Measurements from ENCODE around the gene KCNAB2.
"Not testable (repeated sequence)": the region's sequence is repeated elsewhere in the genome, so short reads cannot be mapped to it uniquely, and the experiment has no call there.

The KCNAB2 gene

DNA sequence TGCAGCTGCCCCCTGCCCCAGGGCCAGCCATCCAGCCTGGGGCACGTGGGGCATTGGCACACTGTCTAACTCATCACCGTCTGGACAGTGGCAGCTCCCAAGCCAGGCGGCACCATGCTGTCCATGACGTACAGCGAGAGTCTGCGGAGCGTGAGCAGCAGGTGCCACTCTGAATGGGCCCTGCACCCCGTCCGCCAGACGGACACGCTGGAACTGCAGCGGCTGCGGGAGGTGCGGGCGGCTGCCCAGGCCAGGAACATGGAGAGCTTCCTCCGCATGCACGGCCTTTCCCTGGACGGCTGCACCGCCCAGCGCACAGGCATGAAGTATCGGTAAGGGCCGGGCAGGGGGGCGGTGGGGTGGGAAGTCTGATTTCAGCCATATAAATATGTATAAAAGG lies 5.7 kb downstream of the KCNAB2 start:
- no peaks in the 10 kb centered on the region for H3K27me3 Mint-ChIP-seq
- no peaks in the 10 kb centered on the region for H3K9me3 Mint-ChIP-seq
- peaks cover 40% of the 10 kb centered on the region for H3K36me3 Mint-ChIP-seq (ENCODE audit: low read depth)
- H3K27ac Mint-ChIP-seq = no peak overlapping the region
- DNase-seq (no peak), ATAC-seq (no peak)
- H3K4me1 Mint-ChIP-seq = no peaks in the 10 kb centered on the region
- no peak overlapping the region for H3K4me3 Mint-ChIP-seq

DNA sequence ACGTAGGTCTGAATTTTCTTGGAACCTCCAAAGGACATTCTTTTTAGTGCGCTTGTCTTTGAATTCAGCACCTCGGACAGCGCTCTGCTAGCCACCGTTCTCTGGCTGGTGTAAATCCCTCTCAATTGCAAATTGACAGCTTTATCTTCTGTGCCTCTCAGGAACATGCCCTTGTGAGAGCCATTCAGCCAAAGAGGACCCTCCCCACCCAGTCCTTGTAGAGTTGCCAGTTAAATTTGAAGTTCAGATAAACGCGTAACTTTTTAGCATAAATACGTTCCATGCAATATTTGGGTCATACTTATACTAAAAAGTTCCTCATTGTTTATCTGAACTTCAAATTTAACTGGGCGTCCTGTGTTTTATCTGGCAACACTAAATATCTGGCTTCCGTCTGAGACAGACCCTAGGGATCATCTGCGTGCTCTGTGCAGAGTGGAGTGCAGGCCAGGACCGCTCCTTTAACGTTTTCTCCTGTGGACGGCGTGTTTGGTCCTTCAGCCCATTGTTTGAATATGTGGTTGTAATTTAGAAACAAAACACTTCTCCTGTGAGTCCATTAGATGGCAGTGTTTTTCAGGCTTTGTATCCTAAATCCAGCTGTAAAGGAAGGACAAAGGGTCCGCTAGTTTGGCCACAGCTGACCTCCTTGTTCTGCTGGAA lies 7.0 kb downstream of the KCNAB2 start:
- H3K27ac Mint-ChIP-seq = no peak overlapping the region
- H3K36me3 Mint-ChIP-seq (ENCODE audit: low read depth) = peaks cover 41% of the 10 kb centered on the region
- ATAC-seq (no peak), DNase-seq (peak; percentile 36)
- no peaks in the 10 kb centered on the region for H3K27me3 Mint-ChIP-seq
- no peaks in the 10 kb centered on the region for H3K9me3 Mint-ChIP-seq
- no peak overlapping the region for H3K4me3 Mint-ChIP-seq
- H3K4me1 Mint-ChIP-seq = peaks cover 8% of the 10 kb centered on the region

DNA sequence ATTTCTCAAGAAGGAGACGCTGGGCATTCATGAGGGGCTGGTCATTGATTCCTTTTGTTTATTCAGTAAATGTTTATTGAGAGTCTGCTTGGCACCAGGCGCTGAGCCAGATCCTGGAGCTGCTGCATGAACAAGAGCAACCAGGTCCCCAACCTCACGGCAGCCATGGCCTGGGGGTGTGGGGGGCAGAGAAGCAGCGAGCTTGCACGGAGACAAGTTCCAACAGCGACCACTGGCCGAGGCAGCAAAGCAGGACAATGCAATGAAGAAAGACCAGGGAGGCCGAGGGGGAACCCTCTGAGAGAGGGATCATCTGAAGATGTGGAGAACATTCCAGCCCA lies 7.5 kb downstream of the KCNAB2 start:
- ATAC-seq (no peak), DNase-seq (no peak)
- Mint-ChIP-seq H3K27me3 (no peaks in the 10 kb centered on the region), H3K4me3 (no peak overlapping the region), H3K27ac (no peak overlapping the region), H3K9me3 (no peaks in the 10 kb centered on the region), H3K4me1 (peaks cover 8% of the 10 kb centered on the region), H3K36me3 (ENCODE audit: low read depth) (peaks cover 36% of the 10 kb centered on the region)

DNA sequence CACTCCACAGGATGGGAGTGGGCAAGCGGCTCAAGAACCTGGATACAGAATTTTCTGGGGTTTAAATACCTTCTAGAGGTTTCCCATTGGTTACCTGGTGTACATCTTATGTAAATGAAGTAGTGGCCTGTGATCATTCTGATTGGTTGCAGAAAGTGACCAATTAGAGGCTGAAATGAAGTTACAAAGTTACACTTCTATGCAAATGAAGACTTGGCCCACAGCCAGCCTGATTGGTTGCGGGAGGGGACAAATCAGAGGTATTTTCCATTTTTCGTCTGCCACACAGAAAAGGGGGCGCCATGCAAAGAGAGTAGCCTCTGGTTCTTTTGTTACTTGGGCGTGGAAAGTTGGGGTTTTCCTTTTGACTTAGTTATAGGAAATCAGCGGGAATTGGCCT lies 8.9 kb downstream of the KCNAB2 start:
- H3K27ac Mint-ChIP-seq = no peak overlapping the region
- no peak for ATAC-seq
- no peak for DNase-seq
- peaks cover 40% of the 10 kb centered on the region for H3K36me3 Mint-ChIP-seq (ENCODE audit: low read depth)
- no peaks in the 10 kb centered on the region for H3K9me3 Mint-ChIP-seq
- H3K27me3 Mint-ChIP-seq = no peaks in the 10 kb centered on the region
- H3K4me1 Mint-ChIP-seq = peaks cover 8% of the 10 kb centered on the region
- H3K4me3 Mint-ChIP-seq = no peak overlapping the region

DNA sequence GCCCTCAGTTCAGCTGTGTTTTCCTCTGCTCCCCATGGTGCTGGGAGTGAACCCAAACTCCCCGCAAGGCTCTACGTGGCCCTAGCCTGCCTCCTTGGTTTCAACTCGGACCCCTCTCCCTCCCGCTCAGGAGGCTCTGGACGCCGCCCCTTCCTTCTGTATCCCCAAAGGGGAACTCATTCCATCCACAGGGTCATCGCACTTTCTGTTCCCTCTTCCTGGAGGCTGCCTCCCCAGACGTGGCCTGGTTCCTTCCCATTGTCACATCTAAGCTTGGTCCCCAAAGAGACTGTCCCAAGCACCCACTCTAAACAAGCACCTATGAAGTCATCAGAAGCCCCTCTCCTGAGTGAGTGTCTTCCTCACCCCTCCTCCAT lies 10.9 kb downstream of the KCNAB2 start:
- Mint-ChIP-seq H3K27me3 (no peaks in the 10 kb centered on the region), H3K27ac (peak overlapping the region; percentile 36), H3K36me3 (ENCODE audit: low read depth) (peaks cover 34% of the 10 kb centered on the region), H3K4me1 (peaks cover 8% of the 10 kb centered on the region), H3K4me3 (no peak overlapping the region), H3K9me3 (no peaks in the 10 kb centered on the region)
- no peak for DNase-seq
- no peak for ATAC-seq

DNA sequence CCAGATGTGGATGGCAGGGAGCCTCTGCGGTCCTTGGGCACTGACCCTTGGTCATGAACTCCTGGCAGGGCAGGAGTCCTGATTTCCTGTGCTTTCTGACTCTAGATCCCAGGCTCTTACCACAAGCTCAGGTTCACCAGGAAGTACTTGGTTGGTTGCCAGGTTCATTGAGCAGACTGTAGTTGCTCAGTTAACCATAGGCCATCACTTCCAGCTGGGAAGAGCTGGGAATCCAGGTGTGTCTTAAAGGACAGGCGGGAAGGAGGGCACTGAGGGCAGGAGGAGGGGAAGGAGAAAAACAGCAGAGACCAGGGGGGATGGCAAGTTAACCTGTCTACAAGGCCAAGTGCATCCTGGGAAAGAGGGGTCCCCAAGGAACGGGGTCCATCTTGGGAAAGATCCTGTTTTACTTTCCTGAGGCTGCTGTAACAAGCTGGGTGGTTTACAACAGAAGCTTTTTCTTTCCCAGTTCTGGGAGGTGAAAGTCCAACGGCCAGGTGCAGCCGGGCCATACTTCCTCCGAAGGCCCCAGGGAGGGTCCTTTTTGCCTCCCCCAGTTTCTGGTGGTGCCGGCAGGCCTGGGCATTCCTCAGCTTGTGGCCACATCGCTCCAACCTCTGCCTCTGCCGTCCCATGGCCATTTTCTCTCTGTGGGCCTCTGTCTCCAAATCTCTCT lies 11.6 kb downstream of the KCNAB2 start:
- Mint-ChIP-seq H3K4me1 (peaks cover 8% of the 10 kb centered on the region), H3K27ac (no peak overlapping the region), H3K9me3 (no peaks in the 10 kb centered on the region), H3K4me3 (no peak overlapping the region), H3K36me3 (ENCODE audit: low read depth) (peaks cover 35% of the 10 kb centered on the region), H3K27me3 (no peaks in the 10 kb centered on the region)
- DNase-seq (no peak), ATAC-seq (no peak)

DNA sequence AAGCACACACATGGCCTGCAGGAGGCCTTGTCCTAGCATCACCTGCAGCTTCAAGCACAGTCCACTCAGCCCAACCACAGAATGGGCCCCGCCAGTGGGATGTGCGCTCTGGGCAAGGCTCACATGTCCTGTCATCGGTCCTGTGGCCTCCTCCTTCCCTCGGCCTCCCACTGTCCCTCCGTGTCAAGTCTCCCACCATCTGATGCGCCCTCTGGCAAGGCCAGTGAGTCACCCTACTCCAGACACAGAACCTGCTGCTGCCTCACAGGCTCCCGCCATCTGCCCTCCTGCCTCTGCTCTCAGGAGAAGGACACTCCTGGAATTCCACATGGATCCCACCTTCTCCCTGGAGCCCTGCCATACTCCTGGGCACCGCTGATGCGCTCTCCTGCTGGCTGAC lies 14.2 kb downstream of the KCNAB2 start:
- DNase-seq = no peak
- no peaks in the 10 kb centered on the region for H3K27me3 Mint-ChIP-seq
- no peaks in the 10 kb centered on the region for H3K9me3 Mint-ChIP-seq
- ATAC-seq = no peak
- no peak overlapping the region for H3K27ac Mint-ChIP-seq
- H3K36me3 Mint-ChIP-seq (ENCODE audit: low read depth) = peaks cover 30% of the 10 kb centered on the region
- peaks cover 8% of the 10 kb centered on the region for H3K4me1 Mint-ChIP-seq
- H3K4me3 Mint-ChIP-seq = no peak overlapping the region

DNA sequence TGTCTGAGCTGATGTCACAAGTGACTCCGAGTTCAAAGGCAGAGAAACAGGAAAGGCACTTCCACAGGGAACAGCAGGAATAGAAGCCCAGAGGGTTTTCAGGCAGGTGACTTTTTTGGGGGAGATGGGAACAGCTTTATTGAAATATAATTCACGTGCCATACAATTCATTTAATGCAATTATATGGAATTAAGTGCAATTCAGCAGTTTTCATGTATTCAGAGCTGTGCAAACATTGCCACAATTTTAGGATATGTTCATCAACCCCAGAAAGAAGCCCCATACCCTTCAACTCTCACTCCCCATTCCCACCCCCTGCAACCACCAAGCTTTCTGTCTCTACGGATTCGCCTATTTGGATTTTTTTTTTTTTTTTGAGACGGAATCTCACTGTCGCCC lies 17.0 kb downstream of the KCNAB2 start:
- Mint-ChIP-seq H3K36me3 (ENCODE audit: low read depth) (peaks cover 26% of the 10 kb centered on the region), H3K4me1 (no peaks in the 10 kb centered on the region), H3K27me3 (no peaks in the 10 kb centered on the region), H3K9me3 (no peaks in the 10 kb centered on the region), H3K27ac (no peak overlapping the region), H3K4me3 (no peak overlapping the region)
- DNase-seq (no peak), ATAC-seq (no peak)

DNA sequence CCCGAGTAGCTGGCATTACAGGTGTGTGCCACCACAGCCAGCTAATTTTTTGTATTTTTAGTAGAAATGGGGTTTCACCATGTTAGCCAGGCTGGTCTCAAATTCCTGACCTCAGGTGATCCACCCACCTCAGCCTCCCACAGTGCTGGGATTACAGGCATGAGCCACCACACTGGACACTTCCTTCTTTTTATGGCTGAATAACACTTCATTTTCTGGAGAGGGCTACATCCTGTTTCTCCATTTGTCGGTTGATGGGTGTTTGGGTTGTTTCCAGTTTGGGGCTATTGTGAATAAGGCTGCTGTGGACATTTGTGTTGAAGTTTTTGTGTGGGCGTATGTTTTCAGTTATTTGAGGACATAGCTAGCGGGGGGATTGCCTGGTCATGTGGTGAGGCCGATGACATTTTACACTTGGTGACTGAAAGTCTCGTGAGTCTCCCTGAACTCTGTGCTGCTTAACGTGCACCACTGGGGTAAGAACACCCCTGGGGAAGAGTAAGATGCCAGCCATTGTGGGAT lies 17.9 kb downstream of the KCNAB2 start:
- H3K36me3 Mint-ChIP-seq (ENCODE audit: low read depth) = peaks cover 26% of the 10 kb centered on the region
- H3K27ac Mint-ChIP-seq, H3K4me3 Mint-ChIP-seq, H3K9me3 Mint-ChIP-seq, ATAC-seq, DNase-seq, H3K4me1 Mint-ChIP-seq, H3K27me3 Mint-ChIP-seq: not testable (repeated sequence)

DNA sequence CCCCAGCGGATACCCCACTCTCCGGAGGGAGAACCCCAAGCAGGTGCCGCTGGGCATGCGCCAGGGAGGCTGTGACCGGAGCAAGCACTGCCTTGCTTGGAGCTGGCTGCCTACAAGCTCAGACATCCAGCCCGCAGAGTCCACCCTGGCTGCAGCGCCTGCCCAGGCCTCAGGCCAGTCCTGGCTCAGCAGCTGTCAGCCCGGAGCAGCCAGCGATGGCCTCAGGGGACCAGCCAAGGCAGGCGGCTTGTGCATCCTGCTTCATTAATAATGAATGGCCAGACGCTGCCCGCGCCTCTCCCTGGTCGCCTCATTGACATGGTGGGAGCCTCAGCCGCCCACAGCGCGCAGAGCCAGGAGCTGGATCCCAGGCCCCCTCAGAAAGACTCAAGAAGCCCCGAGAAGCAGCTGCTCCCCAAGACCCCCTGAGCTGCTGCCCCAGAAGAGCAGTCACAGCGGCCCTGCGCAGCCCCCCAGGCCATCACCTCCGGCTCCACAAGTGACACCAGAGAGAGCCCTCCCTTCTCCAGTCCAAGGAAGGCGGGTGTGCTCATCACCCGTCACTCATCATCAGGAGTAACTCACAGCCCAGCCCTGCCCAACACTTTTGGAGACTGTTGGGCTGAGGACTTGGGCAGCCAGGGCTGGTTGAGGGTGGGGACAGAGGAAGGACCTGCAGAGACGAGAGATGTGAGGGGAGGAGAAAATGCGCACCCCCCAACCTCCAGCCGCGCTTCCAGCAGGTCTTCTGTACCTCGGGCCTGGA lies 19.6 kb downstream of the KCNAB2 start:
- Mint-ChIP-seq H3K36me3 (ENCODE audit: low read depth) (peaks cover 17% of the 10 kb centered on the region), H3K4me1 (no peaks in the 10 kb centered on the region), H3K27me3 (no peaks in the 10 kb centered on the region), H3K27ac (no peak overlapping the region), H3K4me3 (no peak overlapping the region), H3K9me3 (no peaks in the 10 kb centered on the region)
- DNase-seq (no peak), ATAC-seq (no peak)

DNA sequence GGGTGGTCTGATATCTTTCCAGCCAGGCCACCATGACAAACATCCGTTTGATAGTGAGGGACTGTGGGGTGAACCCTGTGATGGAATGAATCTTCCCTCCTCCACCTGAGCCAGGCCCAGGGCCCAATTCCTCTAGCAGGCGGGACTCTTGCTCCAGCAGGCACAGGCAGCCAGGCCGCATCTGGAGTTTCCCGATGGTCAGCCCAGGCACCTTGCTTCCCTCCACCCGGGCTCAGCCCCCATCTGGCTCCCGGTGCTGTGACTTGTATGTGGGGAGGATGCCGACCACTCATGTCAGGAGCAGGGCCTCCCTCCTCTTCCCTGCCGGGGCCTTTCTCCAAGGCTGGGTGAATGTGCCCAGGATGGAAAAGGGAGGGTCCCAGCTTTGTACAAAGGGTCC lies 21.0 kb downstream of the KCNAB2 start:
- no peak overlapping the region for H3K27ac Mint-ChIP-seq
- DNase-seq = no peak

DNA sequence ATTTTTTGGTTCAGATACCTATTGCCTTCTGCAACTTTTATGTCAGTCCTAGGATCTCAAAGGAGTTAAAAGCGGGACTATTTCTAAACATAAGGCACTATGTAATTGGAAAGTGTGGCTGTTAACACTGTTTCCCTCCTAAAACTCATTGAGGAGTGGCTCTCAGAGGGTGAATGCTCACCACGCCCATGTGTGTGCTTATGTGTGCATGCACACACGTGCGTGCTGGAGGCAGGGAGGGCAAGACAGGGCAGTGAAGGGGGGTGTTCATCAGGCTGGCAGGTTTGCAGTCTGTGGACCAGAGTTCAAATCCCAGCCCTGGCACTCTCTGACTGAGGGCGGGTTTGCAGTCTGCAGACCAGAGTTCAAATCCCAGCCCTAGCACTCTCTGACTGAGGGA lies 22.4 kb downstream of the KCNAB2 start:
- Mint-ChIP-seq H3K4me3 (no peak overlapping the region), H3K27me3 (no peaks in the 10 kb centered on the region), H3K9me3 (no peaks in the 10 kb centered on the region), H3K4me1 (no peaks in the 10 kb centered on the region), H3K36me3 (ENCODE audit: low read depth) (peaks cover 12% of the 10 kb centered on the region), H3K27ac (no peak overlapping the region)
- ATAC-seq = no peak
- DNase-seq = no peak

More for the DNA sequence above, 21.0 kb downstream of the KCNAB2 start:
- no peaks in the 10 kb centered on the region for H3K27me3 Mint-ChIP-seq
- H3K4me1 Mint-ChIP-seq = no peaks in the 10 kb centered on the region
- H3K36me3 Mint-ChIP-seq (ENCODE audit: low read depth) = peaks cover 16% of the 10 kb centered on the region
- no peak overlapping the region for H3K4me3 Mint-ChIP-seq
- no peaks in the 10 kb centered on the region for H3K9me3 Mint-ChIP-seq
- no peak for ATAC-seq

DNA sequence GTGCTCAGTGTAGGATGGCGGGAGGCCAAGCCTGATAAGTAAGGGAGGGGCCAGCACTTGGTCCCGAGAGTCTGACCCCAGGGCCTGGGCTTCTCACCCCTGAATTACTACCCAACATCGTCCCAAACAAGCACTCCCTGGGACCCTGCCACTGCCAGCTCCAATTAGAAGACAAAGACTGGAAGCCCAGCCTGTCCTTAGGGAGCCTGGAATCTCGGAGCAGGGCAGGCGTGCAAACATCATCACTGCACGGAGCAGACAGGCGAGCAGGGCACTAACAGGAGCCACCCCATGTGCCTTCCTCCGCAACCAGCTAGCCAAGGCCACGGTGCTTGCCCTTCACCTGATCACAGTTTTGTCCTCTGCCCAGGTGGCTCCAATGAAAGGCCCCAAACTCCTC lies 23.2 kb downstream of the KCNAB2 start:
- H3K27me3 Mint-ChIP-seq = no peaks in the 10 kb centered on the region
- H3K27ac Mint-ChIP-seq = no peak overlapping the region
- ATAC-seq (no peak), DNase-seq (no peak)
- no peaks in the 10 kb centered on the region for H3K4me1 Mint-ChIP-seq
- H3K9me3 Mint-ChIP-seq = no peaks in the 10 kb centered on the region
- peaks cover 9% of the 10 kb centered on the region for H3K36me3 Mint-ChIP-seq (ENCODE audit: low read depth)
- no peak overlapping the region for H3K4me3 Mint-ChIP-seq

DNA sequence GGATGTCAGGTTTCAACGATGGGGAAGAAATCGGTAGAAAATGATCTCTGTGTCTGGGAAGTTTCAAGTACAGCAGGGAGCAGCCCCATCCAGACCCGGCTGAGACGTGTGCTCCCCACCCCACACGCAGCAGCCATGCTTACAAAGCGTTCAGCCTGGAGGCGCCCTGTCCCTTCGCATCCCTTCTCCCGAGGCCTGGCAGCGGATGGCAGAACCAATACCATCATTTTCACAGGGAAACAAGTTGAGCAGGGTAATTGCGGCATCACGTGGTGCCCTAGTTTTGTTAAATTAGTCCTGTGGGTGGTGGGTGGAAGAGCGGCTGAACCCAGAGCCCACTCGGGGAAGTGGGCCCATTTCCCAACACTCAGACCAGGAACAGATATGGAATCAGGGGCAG lies 23.9 kb downstream of the KCNAB2 start:
- H3K9me3 Mint-ChIP-seq = no peaks in the 10 kb centered on the region
- H3K4me3 Mint-ChIP-seq = no peak overlapping the region
- no peak for ATAC-seq
- DNase-seq = no peak
- H3K27ac Mint-ChIP-seq = no peak overlapping the region
- H3K36me3 Mint-ChIP-seq (ENCODE audit: low read depth) = peaks cover 14% of the 10 kb centered on the region
- no peaks in the 10 kb centered on the region for H3K27me3 Mint-ChIP-seq
- H3K4me1 Mint-ChIP-seq = no peaks in the 10 kb centered on the region

DNA sequence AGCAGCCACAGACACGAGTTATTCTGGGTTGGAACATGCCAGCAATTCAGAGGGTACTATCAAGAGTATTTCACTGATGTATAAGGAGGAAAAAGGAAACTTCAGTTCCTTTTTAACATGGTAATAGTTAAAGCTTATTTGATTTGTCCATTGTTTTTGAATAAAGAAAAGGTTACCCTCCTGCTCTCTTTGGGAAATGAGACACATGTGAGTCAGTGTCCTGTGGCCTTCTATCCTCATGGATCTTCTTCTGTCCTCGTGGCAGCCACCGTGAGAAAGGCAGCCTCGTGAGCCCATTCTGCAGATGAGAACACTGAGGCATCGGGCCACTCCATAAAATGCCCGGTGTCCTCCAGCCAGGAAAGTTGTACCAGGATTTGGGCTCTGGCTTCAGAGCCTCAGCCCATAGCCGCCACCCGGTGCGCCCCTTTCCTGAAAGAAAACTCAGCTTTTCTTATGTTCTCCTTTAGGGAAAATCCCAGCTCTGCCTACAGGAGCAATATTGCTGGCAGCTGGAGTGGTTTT lies 24.8 kb downstream of the KCNAB2 start:
- Mint-ChIP-seq H3K27ac (no peak overlapping the region), H3K27me3 (no peaks in the 10 kb centered on the region), H3K4me3 (no peak overlapping the region), H3K36me3 (ENCODE audit: low read depth) (peaks cover 20% of the 10 kb centered on the region), H3K4me1 (no peaks in the 10 kb centered on the region), H3K9me3 (no peaks in the 10 kb centered on the region)
- DNase-seq (no peak), ATAC-seq (no peak)
